H1 (cell line): ENCODE measurements around the gene CAPZB. TPM values are rescaled to one million over a fixed set of nuclear protein-coding genes. Genes with fewer than 3 reads are reported as not detected.

ENCODE experiments used
- CTCF ChIA-PET: fragments of 300-600 bp; sonication (Branson Sonifier 250); formaldehyde crosslinking; loops from one replicate; lab custom pipeline; 2021; ENCODE audit not compliant: partially characterized antibody; lab: Charles Lee
- POLR2A ChIA-PET: fragments of 300-600 bp; sonication (Branson Sonifier 250); formaldehyde crosslinking; loops from one replicate; lab custom pipeline; 2021; ENCODE audit warnings: inconsistent platforms; ENCODE audit not compliant: partially characterized antibody; lab: Charles Lee
- DNase-seq, 2 experiments: peaks; one replicate each; pipeline versions ENCODE4 v3.0.0 to v3.0.0-alpha.2; 2010 to 2022; ENCODE audit warnings: low spot score in 2 of 2, low read depth in 1 of 2, mixed read lengths in 1 of 2
- FAIRE-seq: peaks from 2 replicates; lab custom pipeline; 2011; peaks lifted over from hg19 to GRCh38; lab: Jason Lieb, UNC
- H2AFZ ChIP-seq: 2 replicates; pipeline ENCODE4 v1.8.1; 2012; ENCODE audit warnings: low read length, inconsistent platforms
- H2AK5ac ChIP-seq: 2 replicates; pipeline ENCODE4 v1.6.1; 2013; ENCODE audit warnings: low read depth, low read length
- H2BK120ac ChIP-seq: replicated peaks from 2 replicates; pipeline ENCODE3; 2013; ENCODE audit warnings: low read depth, low read length, inconsistent platforms
- H2BK12ac ChIP-seq: 2 replicates; pipeline ENCODE4 v1.6.1; 2013; ENCODE audit warnings: low read depth, low read length
- H2BK15ac ChIP-seq: 2 replicates; pipeline ENCODE4 v1.6.1; 2013; ENCODE audit warnings: low read length
- H2BK20ac ChIP-seq: 2 replicates; pipeline ENCODE4 v1.6.1; 2013; ENCODE audit warnings: low read length
- H2BK5ac ChIP-seq: 2 replicates; pipeline ENCODE4 v1.6.1; 2013; ENCODE audit warnings: low read depth, low read length
- H3K14ac ChIP-seq: 2 replicates; pipeline ENCODE4 v1.6.1; 2013; ENCODE audit warnings: inconsistent platforms; ENCODE audit not compliant: insufficient read length
- H3K18ac ChIP-seq: 2 replicates; pipeline ENCODE4 v1.6.1; 2013; ENCODE audit warnings: low read length; ENCODE audit errors: extremely low read depth
- H3K23ac ChIP-seq: 2 replicates; pipeline ENCODE4 v1.6.1; 2013; ENCODE audit warnings: inconsistent platforms; ENCODE audit not compliant: insufficient read length
- H3K23me2 ChIP-seq: 2 replicates; pipeline ENCODE4 v1.6.1; 2013; ENCODE audit warnings: low read depth, low read length
- H3K27ac ChIP-seq: 2 replicates; pipeline ENCODE4 v1.6.1; 2011; ENCODE audit warnings: low read depth, low read length, inconsistent platforms
- H3K27me3 ChIP-seq, 4 experiments: replicated peaks in 1 of 4; 1 replicate in 1 of 4; 2 replicates in 3 of 4; pipeline versions ENCODE4 v1.6.1 to v1.8.1; 2011 to 2013; ENCODE audit warnings: low read length in 3 of 4, mild to moderate bottlenecking in 3 of 4, inconsistent platforms in 2 of 4, mixed read lengths in 2 of 4, moderate library complexity in 1 of 4; ENCODE audit not compliant: control insufficient read depth in 3 of 4, insufficient read depth in 3 of 4; ENCODE audit errors: extremely low read depth in 1 of 4
- H3K36me3 ChIP-seq, 4 experiments: 2 replicates each; pipeline versions ENCODE4 v1.6.1 to v1.8.1; 2011 to 2013; ENCODE audit warnings: mild to moderate bottlenecking in 4 of 4, low read length in 3 of 4, moderate library complexity in 2 of 4, control low read depth in 1 of 4, inconsistent platforms in 1 of 4; ENCODE audit not compliant: insufficient read depth in 4 of 4, control insufficient read depth in 2 of 4
- H3K4ac ChIP-seq: replicated peaks from 2 replicates; pipeline ENCODE3; 2013; ENCODE audit warnings: low read length, low read depth, mixed read lengths, inconsistent platforms; ENCODE audit not compliant: insufficient read length
- H3K4me1 ChIP-seq, 4 experiments: replicated peaks in 1 of 4; 1 replicate in 1 of 4; 2 replicates in 3 of 4; pipeline versions ENCODE4 v1.6.1 to v1.8.1; 2011 to 2013; ENCODE audit warnings: low read length in 3 of 4, inconsistent platforms in 2 of 4, mixed read lengths in 1 of 4; ENCODE audit not compliant: insufficient read depth in 4 of 4, control insufficient read depth in 3 of 4
- H3K4me2 ChIP-seq, 2 experiments: 2 replicates each; pipeline versions ENCODE4 v1.6.1 to v1.8.1; 2011 to 2013; ENCODE audit warnings: low read depth in 2 of 2, low read length in 2 of 2, control low read depth in 1 of 2, inconsistent platforms in 1 of 2, mild to moderate bottlenecking in 1 of 2; ENCODE audit not compliant: insufficient read depth in 1 of 2
- H3K4me3 ChIP-seq, 4 experiments: fragments of 200-600, 300-600 bp in 1 of 4; sonication (generic), shearing (Covaris generic), sonication (Bioruptor Twin) in 1 of 4; 2 replicates each; pipeline versions ENCODE4 v1.5.1 to v1.8.1; 2011 to 2016; ENCODE audit warnings: low read length in 4 of 4, low read depth in 3 of 4, control low read depth in 2 of 4, inconsistent platforms in 2 of 4, mild to moderate bottlenecking in 2 of 4, mixed read lengths in 1 of 4, moderate library complexity in 1 of 4; ENCODE audit not compliant: insufficient read depth in 2 of 4; ENCODE audit errors: extremely low read depth in 1 of 4
- H3K56ac ChIP-seq: replicated peaks from 2 replicates; pipeline ENCODE3; 2013; ENCODE audit warnings: low read depth, mild to moderate bottlenecking, mixed read lengths, low read length, inconsistent platforms; ENCODE audit not compliant: insufficient read length
- H3K79me1 ChIP-seq: 2 replicates; pipeline ENCODE4 v1.6.1; 2013; ENCODE audit warnings: low read depth, low read length, control low read depth
- H3K79me2 ChIP-seq, 2 experiments: 2 replicates each; pipeline versions ENCODE4 v1.6.1 to v1.8.1; 2012 to 2013; ENCODE audit warnings: low read length in 2 of 2, mild to moderate bottlenecking in 2 of 2, inconsistent platforms in 1 of 2; ENCODE audit not compliant: insufficient read depth in 2 of 2, control insufficient read depth in 1 of 2
- H3K9ac ChIP-seq, 4 experiments: replicated peaks in 1 of 4; 1 replicate in 1 of 4; 2 replicates in 3 of 4; pipeline versions ENCODE4 v1.6.1 to v1.8.1; 2011 to 2013; ENCODE audit warnings: low read depth in 3 of 4, low read length in 3 of 4, control low read depth in 2 of 4, mild to moderate bottlenecking in 2 of 4, moderate library complexity in 2 of 4, inconsistent platforms in 1 of 4; ENCODE audit errors: extremely low read depth in 1 of 4
- H3K9me3 ChIP-seq, 2 experiments: 2 replicates each; pipeline versions ENCODE4 v1.6.1 to v1.8.1; 2012 to 2013; ENCODE audit warnings: mild to moderate bottlenecking in 2 of 2, moderate library complexity in 2 of 2, control low read depth in 1 of 2, inconsistent platforms in 1 of 2, low read depth in 1 of 2, low read length in 1 of 2, mixed read lengths in 1 of 2; ENCODE audit not compliant: insufficient read depth in 2 of 2
- H4K20me1 ChIP-seq, 2 experiments: replicated peaks in 1 of 2; 2 replicates each; pipeline versions ENCODE3 to v1.8.1; 2011 to 2013; ENCODE audit warnings: inconsistent platforms in 2 of 2, low read length in 2 of 2, mild to moderate bottlenecking in 1 of 2; ENCODE audit not compliant: insufficient read depth in 2 of 2, control insufficient read depth in 1 of 2
- H4K5ac ChIP-seq: 2 replicates; pipeline ENCODE4 v1.6.1; 2013; ENCODE audit warnings: low read length, low read depth, mixed read lengths, inconsistent platforms; ENCODE audit not compliant: insufficient read length
- H4K8ac ChIP-seq: 2 replicates; pipeline ENCODE4 v1.8.0; 2013; ENCODE audit warnings: mild to moderate bottlenecking, moderate library complexity, low read length, inconsistent platforms; ENCODE audit not compliant: insufficient read depth; ENCODE audit errors: extremely low read depth
- H4K91ac ChIP-seq: replicated peaks from 2 replicates; pipeline ENCODE3; 2013; ENCODE audit warnings: low read length, mixed read lengths, inconsistent platforms; ENCODE audit not compliant: insufficient read length
- HDAC2 ChIP-seq, 2 experiments: fragments of 300-600 bp in 1 of 2; sonication (generic) in 1 of 2; IDR thresholded peaks; 2 replicates each; pipeline ENCODE4 v1.6.1; 2011 to 2012; ENCODE audit warnings: low read depth in 2 of 2, low read length in 2 of 2, mild to moderate bottlenecking in 2 of 2, moderate library complexity in 2 of 2, borderline replicate concordance in 1 of 2, inconsistent platforms in 1 of 2
- KDM1A ChIP-seq: fragments of 200-600, 300-600 bp; sonication (generic); IDR thresholded peaks from 2 replicates; pipeline ENCODE4 v1.7.1; 2016; ENCODE audit warnings: mild to moderate bottlenecking, low read length, borderline replicate concordance
- KDM5A ChIP-seq: fragments of 200-600 bp; IDR thresholded peaks from 2 replicates; pipeline ENCODE4 v1.7.1; 2012; ENCODE audit warnings: mild to moderate bottlenecking, low read length, inconsistent platforms, mixed read lengths
- RFX5 ChIP-seq: IDR thresholded peaks from 2 replicates; pipeline ENCODE4 v1.6.1; 2011; ENCODE audit warnings: low read depth, low read length, improper control_type of control experiment, borderline replicate concordance
- SP1 ChIP-seq: IDR thresholded peaks from 2 replicates; pipeline ENCODE4 v1.6.1; 2011; ENCODE audit warnings: low read depth, low read length
- SUZ12 ChIP-seq: fragments of 200-600 bp; sonication (generic); IDR thresholded peaks from 2 replicates; pipeline ENCODE4 v1.6.1; 2012; ENCODE audit warnings: mild to moderate bottlenecking, inconsistent platforms, low read length, moderate library complexity, mixed read lengths
- TCF12 ChIP-seq: IDR thresholded peaks from 2 replicates; pipeline ENCODE4 v1.6.1; 2011; ENCODE audit warnings: low read depth, mild to moderate bottlenecking, low read length
- WGBS, 2 experiments: shearing (Covaris generic) in 1 of 2; methylation state at CpG; one replicate each; pipeline versions ENCODE4 v1.1.6 to v1.1.7; 2013 to 2015; ENCODE audit warnings: low lambda C conversion rate in 2 of 2, mixed read lengths in 2 of 2, inconsistent platforms in 1 of 2, low coverage in 1 of 2, missing lambda C conversion rate in 1 of 2; ENCODE audit not compliant: insufficient replicate concordance in 2 of 2, insufficient coverage in 1 of 2, insufficient read length in 1 of 2; ENCODE audit errors: extremely low coverage in 1 of 2, missing lambda C conversion rate in 1 of 2; 5-methylcytosine and 5-hydroxymethylcytosine counted together
- polyA plus RNA-seq, 7 experiments: library from polyadenylated mRNA; depleted of rRNA in 3 of 7; stranded (reverse) in 5 of 7; unstranded in 2 of 7; fragments of >200 nt in 5 of 7; fragments of 200-250 nt in 2 of 7; gene quantifications; 1 replicate in 5 of 7; 2 replicates in 1 of 7; 4 replicates in 1 of 7; pipeline versions ENCODE4 v1.2.1 to v1.2.3, GENCODE V29; 2011 to 2013; ENCODE audit warnings: missing spikeins in 2 of 7, mixed read lengths in 2 of 7
- total RNA-seq: library from RNA; stranded (reverse); fragmentation: NEBNext Ultra II Directional; extraction: Animal tissue kit (Norgen Biotek cat#: 25700); gene quantifications from 2 replicates; pipeline ENCODE4 v1.2.1, GENCODE V29; 2021
- TF ChIP-seq, protein P1 (sequence below), 3 experiments: IDR thresholded peaks; 1 replicate in 2 of 3; 2 replicates in 1 of 3; pipeline versions ENCODE4 v1.5.1 to v1.6.1; 2011; ENCODE audit warnings: low read length in 3 of 3, mild to moderate bottlenecking in 3 of 3, inconsistent platforms in 2 of 3, low read depth in 1 of 3, moderate library complexity in 1 of 3; ENCODE audit not compliant: insufficient read depth in 1 of 3; ENCODE audit errors: control extremely low read depth in 1 of 3

CAPZB gene
- total and polyA plus RNA-seq, 2 of the 8 experiments (the other 6 are each of a cell fraction or from before 2014, with no cell fraction given) = 162 to 371 TPM

DNA sequence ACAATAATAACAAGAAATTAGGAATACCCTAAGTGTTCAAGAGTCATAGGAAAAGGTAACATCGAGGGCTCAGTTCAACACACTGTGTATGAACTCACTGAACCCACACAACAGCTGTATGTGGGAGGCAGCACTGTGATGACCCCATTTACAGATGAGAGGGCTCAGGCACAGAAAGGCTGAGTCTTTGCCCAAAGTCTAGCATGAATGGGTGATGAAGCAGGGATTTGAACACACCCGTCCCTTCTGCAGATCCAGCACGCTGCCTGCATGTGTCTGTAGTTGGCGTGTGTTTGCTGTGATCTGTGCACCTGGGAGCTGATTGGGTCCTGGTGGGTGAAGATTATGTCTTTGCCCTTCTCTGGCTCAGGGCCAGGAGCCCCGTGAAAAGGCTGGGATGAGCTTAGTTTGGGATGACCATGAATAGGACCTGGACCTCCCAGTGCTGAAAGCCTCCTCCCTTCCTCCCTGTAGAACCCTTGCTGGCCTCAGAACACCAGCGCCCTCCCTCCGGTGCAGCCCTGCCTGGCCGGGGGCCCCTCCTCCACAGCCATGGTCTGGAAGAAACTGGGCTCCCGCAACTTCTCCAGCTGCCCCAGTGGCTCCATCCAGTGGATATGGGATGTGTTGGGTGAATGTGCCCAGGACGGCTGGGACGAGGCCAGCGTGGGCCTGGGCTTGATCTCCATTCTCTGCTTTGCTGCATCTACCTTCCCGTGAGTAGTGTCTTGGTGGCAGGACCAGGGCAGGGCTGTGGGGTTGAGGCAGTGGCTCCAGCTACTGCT is 168.0 kb downstream of the CAPZB start:
- Histone ChIP-seq H2AFZ (no peak overlapping the region), H3K36me3 (peaks cover 0 to 6% (median 0%) of the 10 kb centered on the region in 4 experiments; a peak in 3 of 8 replicates), H3K18ac (no peak overlapping the region), H2BK20ac (no peak overlapping the region), H3K23ac (no peak overlapping the region), H4K5ac (no peak overlapping the region), H4K20me1 (peaks cover 3 to 20% of the 10 kb centered on the region in 2 experiments), H2BK12ac (no peak overlapping the region), H3K27me3 (no peaks in the 10 kb centered on the region; a peak in 1 of 7 replicates), H2BK120ac (no peak overlapping the region), H3K14ac (no peak overlapping the region), H2BK15ac (no peak overlapping the region), H3K79me2 (peaks cover 0 to 2% of the 10 kb centered on the region in 2 experiments; a peak in 1 of 4 replicates), H3K23me2 (peaks cover 3% of the 10 kb centered on the region; the same call in 1 of the 2 replicates), H3K4me2 (no peak overlapping the region), H3K4ac (no peak overlapping the region), H3K79me1 (no peaks in the 10 kb centered on the region), H2AK5ac (no peak overlapping the region), H3K27ac (no peak overlapping the region), H4K91ac (no peak overlapping the region), H3K4me3 (no peak overlapping the region), H3K9me3 (no peaks in the 10 kb centered on the region), H3K4me1 (peaks cover 0 to 11% (median 7%) of the 10 kb centered on the region in 4 experiments; a peak in 6 of 7 replicates), H3K9ac (no peak overlapping the region), H3K56ac (no peak overlapping the region), H2BK5ac (no peak overlapping the region), H4K8ac (no peak overlapping the region)
- 83% methylated on average over 12 of the region's 13 CpGs; no CpG with 5 or more reads in 1 of the 2 experiments for WGBS, 2 experiments
- DNase-seq = peak in 1 of 2 experiments; percentile 27
- POLR2A ChIA-PET = interaction anchor here (0.6 to 16.9 kb wide), 6 partner anchors 13 to 244 kb away, joined by 3 to 143 read pairs (median 4); partner anchors contain the start of gene UBR4
- CTCF ChIA-PET = interaction anchor here (0.7 to 2.2 kb wide), 9 partner anchors 8 to 345 kb away, joined by 3 to 9 read pairs (median 4); no protein-coding TSS in a partner anchor
- no peak for FAIRE-seq
- TF ChIP-seq SP1 (no peak), KDM5A (no peak), SUZ12 (no peak), KDM1A (no peak), RFX5 (no peak), TCF12 (no peak), HDAC2 (IDR thresholded peaks at IDR 0.05; ENCODE audit: borderline replicate concordance in 1 of 2, low read depth in 2 of 2, low read length in 2 of 2) (no peak)
- TF ChIP-seq, protein P1, sequence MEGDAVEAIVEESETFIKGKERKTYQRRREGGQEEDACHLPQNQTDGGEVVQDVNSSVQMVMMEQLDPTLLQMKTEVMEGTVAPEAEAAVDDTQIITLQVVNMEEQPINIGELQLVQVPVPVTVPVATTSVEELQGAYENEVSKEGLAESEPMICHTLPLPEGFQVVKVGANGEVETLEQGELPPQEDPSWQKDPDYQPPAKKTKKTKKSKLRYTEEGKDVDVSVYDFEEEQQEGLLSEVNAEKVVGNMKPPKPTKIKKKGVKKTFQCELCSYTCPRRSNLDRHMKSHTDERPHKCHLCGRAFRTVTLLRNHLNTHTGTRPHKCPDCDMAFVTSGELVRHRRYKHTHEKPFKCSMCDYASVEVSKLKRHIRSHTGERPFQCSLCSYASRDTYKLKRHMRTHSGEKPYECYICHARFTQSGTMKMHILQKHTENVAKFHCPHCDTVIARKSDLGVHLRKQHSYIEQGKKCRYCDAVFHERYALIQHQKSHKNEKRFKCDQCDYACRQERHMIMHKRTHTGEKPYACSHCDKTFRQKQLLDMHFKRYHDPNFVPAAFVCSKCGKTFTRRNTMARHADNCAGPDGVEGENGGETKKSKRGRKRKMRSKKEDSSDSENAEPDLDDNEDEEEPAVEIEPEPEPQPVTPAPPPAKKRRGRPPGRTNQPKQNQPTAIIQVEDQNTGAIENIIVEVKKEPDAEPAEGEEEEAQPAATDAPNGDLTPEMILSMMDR (IDR thresholded peaks at IDR 0.05; ENCODE audit: control extremely low read depth in 1 of 3, insufficient read depth in 1 of 3, low read depth in 1 of 3, low read length in 3 of 3) = peak; percentile 49 to 58 (median 54); a peak in 3 of 4 replicates
